Astrocyte of the cerebellum (primary cell): ENCODE results near the gene ATG9A.

Experiments
- DNase-seq: peaks from one replicate; pipeline ENCODE4 v3.0.0-alpha.2; 2011; ENCODE audit warnings: low read depth
- H3K4me3 ChIP-seq: 2 replicates; pipeline ENCODE4 v1.5.1; 2011; ENCODE audit warnings: mild to moderate bottlenecking, low read depth, low read length, moderate library complexity
- CTCF ChIP-seq: IDR thresholded peaks from 2 replicates; pipeline ENCODE4 v1.5.1; 2012; ENCODE audit warnings: low read length, low read depth, moderate library complexity, mild to moderate bottlenecking; ENCODE audit errors: missing control alignments
- in situ Hi-C: cut with HindIII; loops from 2 replicates; pipeline ENCODE4 v1.10.0; 2017; ENCODE audit warnings: low sequenced_read_pairs

The ATG9A gene

GRCh38 chr2:219248845-219249202, 19.4 kb upstream of the ATG9A start:
- H3K4me3 ChIP-seq = no peak overlapping the region
- TF ChIP-seq CTCF = no peak
- in situ Hi-C loops = loop anchor here (10.0 kb wide), 1 partner anchor 116 kb away; no protein-coding TSS in a partner anchor

GRCh38 chr2:219247678-219248642, 18.5 kb upstream of the ATG9A start:
- H3K4me3 ChIP-seq = no peak overlapping the region
- no peak for DNase-seq
- in situ Hi-C loops = loop anchor here (10.0 kb wide), 1 partner anchor 117 kb away; no protein-coding TSS in a partner anchor
- no peak for TF ChIP-seq CTCF

More at GRCh38 chr2:219248845-219249202, 19.4 kb upstream of the ATG9A start:
- DNase-seq = no peak

GRCh38 chr2:219246559-219246958, 17.1 kb upstream of the ATG9A start:
- TF ChIP-seq CTCF = no peak
- no peak for DNase-seq
- in situ Hi-C loops = loop anchor here (10.0 kb wide), 1 partner anchor 118 kb away; no protein-coding TSS in a partner anchor
- no peak overlapping the region for H3K4me3 ChIP-seq

GRCh38 chr2:219245899-219246230, 16.4 kb upstream of the ATG9A start:
- in situ Hi-C loops = loop anchor here (10.0 kb wide), 1 partner anchor 119 kb away; no protein-coding TSS in a partner anchor
- no peak for DNase-seq
- H3K4me3 ChIP-seq = peak overlapping the region; percentile 91
- no peak for TF ChIP-seq CTCF

GRCh38 chr2:219245148-219245898, 15.9 kb upstream of the ATG9A start, which contains the start of the genes GLB1L and STK16:
TSS of gene GLB1L (minus strand) at chr2:219245444. CDS start at chr2:219243573, 1,871 bp downstream.
TSS of gene STK16 (plus strand) at chr2:219245479. CDS start at chr2:219246000, 521 bp downstream.
- DNase-seq = peak; percentile 82
- TF ChIP-seq CTCF = no peak
- in situ Hi-C loops = loop anchor here (10.0 kb wide), 1 partner anchor 119 kb away; no protein-coding TSS in a partner anchor
- H3K4me3 ChIP-seq = peak within 1 kb of the TSS; percentile 91

GRCh38 chr2:219244789-219245147, 15.3 kb upstream of the ATG9A start:
- in situ Hi-C loops = loop anchor here (10.0 kb wide), 1 partner anchor 120 kb away; no protein-coding TSS in a partner anchor
- no peak for DNase-seq
- H3K4me3 ChIP-seq = peak overlapping the region; percentile 91
- no peak for TF ChIP-seq CTCF
